ENCODE results near the gene FRS2.

Gene FRS2

GRCh38 chr12:69471667-69472385 is 1.6 kb downstream of the FRS2 start:
- Mint-ChIP-seq H3K27me3 (no peaks in the 10 kb centered on the region), H3K4me1 (ENCODE audit: low read depth in 2 of 2) (peaks cover 29 to 57% of the 10 kb centered on the region in 2 donors), H3K36me3 (ENCODE audit: insufficient read depth) (peaks cover 7% of the 10 kb centered on the region), H3K4me3 (peak overlapping the region; percentile 97), H3K27ac (peak overlapping the region; percentile 98), H3K9me3 (no peaks in the 10 kb centered on the region)
- ATAC-seq (replicated peaks) (no peak), DNase-seq (no peak)

GRCh38 chr12:69473262-69473661 is 3.1 kb downstream of the FRS2 start:
- ATAC-seq (replicated peaks), result no peak
- DNase-seq, result no peak
- H3K27ac Mint-ChIP-seq, result peak overlapping the region; percentile 2 to 23
- no peak overlapping the region for H3K4me3 Mint-ChIP-seq
- no peaks in the 10 kb centered on the region for H3K9me3 Mint-ChIP-seq
- peaks cover 7% of the 10 kb centered on the region for H3K36me3 Mint-ChIP-seq (ENCODE audit: insufficient read depth)
- no peaks in the 10 kb centered on the region for H3K27me3 Mint-ChIP-seq
- H3K4me1 Mint-ChIP-seq (ENCODE audit: low read depth in 2 of 2), result peaks cover 29 to 57% of the 10 kb centered on the region in 2 donors

GRCh38 chr12:69474456-69474855 is 4.3 kb downstream of the FRS2 start:
- H3K36me3 Mint-ChIP-seq (ENCODE audit: insufficient read depth), result peaks cover 3% of the 10 kb centered on the region
- ATAC-seq (replicated peaks) (no peak), DNase-seq (no peak)
- H3K27ac Mint-ChIP-seq, result no peak overlapping the region
- H3K4me1 Mint-ChIP-seq (ENCODE audit: low read depth in 2 of 2), result peaks cover 29 to 62% of the 10 kb centered on the region in 2 donors
- H3K27me3 Mint-ChIP-seq, result no peaks in the 10 kb centered on the region
- H3K9me3 Mint-ChIP-seq, result no peaks in the 10 kb centered on the region
- H3K4me3 Mint-ChIP-seq, result no peak overlapping the region

GRCh38 chr12:69475237-69475975 is 5.2 kb downstream of the FRS2 start:
- peak overlapping the region in 1 of 2 donors; percentile 5 for H3K4me3 Mint-ChIP-seq
- peaks cover 29 to 67% of the 10 kb centered on the region in 2 donors for H3K4me1 Mint-ChIP-seq (ENCODE audit: low read depth in 2 of 2)
- no peaks in the 10 kb centered on the region for H3K36me3 Mint-ChIP-seq (ENCODE audit: insufficient read depth)
- no peaks in the 10 kb centered on the region for H3K9me3 Mint-ChIP-seq
- no peak for DNase-seq
- ATAC-seq (replicated peaks), result no peak
- H3K27ac Mint-ChIP-seq, result peak overlapping the region in 1 of 2 donors; percentile 63
- no peaks in the 10 kb centered on the region for H3K27me3 Mint-ChIP-seq

- Mint-ChIP-seq H3K9me3 (no peaks in the 10 kb centered on the region), H3K27me3 (no peaks in the 10 kb centered on the region)
These were observed 6.3 kb downstream of the FRS2 start for GRCh38 chr12:69476276-69477017.

GRCh38 chr12:69479675-69480074 is 9.5 kb downstream of the FRS2 start:
- Mint-ChIP-seq H3K36me3 (ENCODE audit: insufficient read depth) (no peaks in the 10 kb centered on the region), H3K4me1 (ENCODE audit: low read depth in 2 of 2) (peaks cover 11 to 64% of the 10 kb centered on the region in 2 donors), H3K9me3 (no peaks in the 10 kb centered on the region), H3K27me3 (no peaks in the 10 kb centered on the region), H3K4me3 (no peak overlapping the region), H3K27ac (no peak overlapping the region)
- DNase-seq (no peak), ATAC-seq (replicated peaks) (no peak)

More at GRCh38 chr12:69476276-69477017, 6.3 kb downstream of the FRS2 start:
- DNase-seq, result no peak
- Mint-ChIP-seq H3K4me3 (no peak overlapping the region), H3K27ac (peak overlapping the region in 1 of 2 donors; percentile 12), H3K36me3 (ENCODE audit: insufficient read depth) (no peaks in the 10 kb centered on the region), H3K4me1 (ENCODE audit: low read depth in 2 of 2) (peaks cover 25 to 67% of the 10 kb centered on the region in 2 donors)
- ATAC-seq (replicated peaks), result no peak

GRCh38 chr12:69480698-69481097 is 10.5 kb downstream of the FRS2 start:
- H3K9me3 Mint-ChIP-seq, result no peaks in the 10 kb centered on the region
- peaks cover 7 to 56% of the 10 kb centered on the region in 2 donors for H3K4me1 Mint-ChIP-seq (ENCODE audit: low read depth in 2 of 2)
- no peak overlapping the region for H3K27ac Mint-ChIP-seq
- H3K27me3 Mint-ChIP-seq, result no peaks in the 10 kb centered on the region
- no peaks in the 10 kb centered on the region for H3K36me3 Mint-ChIP-seq (ENCODE audit: insufficient read depth)
- no peak overlapping the region for H3K4me3 Mint-ChIP-seq
- ATAC-seq (replicated peaks) (no peak), DNase-seq (no peak)

- no peak overlapping the region for H3K4me3 Mint-ChIP-seq
- H3K36me3 Mint-ChIP-seq (ENCODE audit: insufficient read depth), result no peaks in the 10 kb centered on the region
These were observed 10.9 kb downstream of the FRS2 start for GRCh38 chr12:69481133-69481532.

GRCh38 chr12:69483700-69484099 is 13.5 kb downstream of the FRS2 start:
- no peaks in the 10 kb centered on the region for H3K27me3 Mint-ChIP-seq

More at GRCh38 chr12:69481133-69481532, 10.9 kb downstream of the FRS2 start:
- H3K9me3 Mint-ChIP-seq, result no peaks in the 10 kb centered on the region
- DNase-seq, result no peak
- H3K27ac Mint-ChIP-seq, result no peak overlapping the region
- no peaks in the 10 kb centered on the region for H3K27me3 Mint-ChIP-seq
- no peak for ATAC-seq (replicated peaks)
- peaks cover 7 to 53% of the 10 kb centered on the region in 2 donors for H3K4me1 Mint-ChIP-seq (ENCODE audit: low read depth in 2 of 2)

GRCh38 chr12:69484428-69484827 is 14.2 kb downstream of the FRS2 start:
- H3K4me3 Mint-ChIP-seq, result no peak overlapping the region
- H3K27ac Mint-ChIP-seq, result peak overlapping the region; percentile 8 to 45

More at GRCh38 chr12:69483700-69484099, 13.5 kb downstream of the FRS2 start:
- DNase-seq, result no peak
- ATAC-seq (replicated peaks), result no peak
- Mint-ChIP-seq H3K36me3 (ENCODE audit: insufficient read depth) (no peaks in the 10 kb centered on the region), H3K27ac (no peak overlapping the region), H3K9me3 (no peaks in the 10 kb centered on the region), H3K4me3 (no peak overlapping the region), H3K4me1 (ENCODE audit: low read depth in 2 of 2) (peaks cover 16 to 63% of the 10 kb centered on the region in 2 donors)

GRCh38 chr12:69490920-69491643 is 20.9 kb downstream of the FRS2 start:
- H3K27me3 Mint-ChIP-seq, result no peaks in the 10 kb centered on the region
- H3K36me3 Mint-ChIP-seq (ENCODE audit: insufficient read depth), result peaks cover 5% of the 10 kb centered on the region
- ATAC-seq (replicated peaks) (no peak), DNase-seq (no peak)
- H3K4me3 Mint-ChIP-seq, result no peak overlapping the region
- peaks cover 17 to 37% of the 10 kb centered on the region in 2 donors for H3K4me1 Mint-ChIP-seq (ENCODE audit: low read depth in 2 of 2)
- no peak overlapping the region for H3K27ac Mint-ChIP-seq
- no peaks in the 10 kb centered on the region for H3K9me3 Mint-ChIP-seq

More at GRCh38 chr12:69484428-69484827, 14.2 kb downstream of the FRS2 start:
- H3K27me3 Mint-ChIP-seq, result no peaks in the 10 kb centered on the region
- ATAC-seq (replicated peaks) (no peak), DNase-seq (no peak)
- H3K36me3 Mint-ChIP-seq (ENCODE audit: insufficient read depth), result no peaks in the 10 kb centered on the region
- H3K9me3 Mint-ChIP-seq, result no peaks in the 10 kb centered on the region
- H3K4me1 Mint-ChIP-seq (ENCODE audit: low read depth in 2 of 2), result peaks cover 16 to 62% of the 10 kb centered on the region in 2 donors

GRCh38 chr12:69492739-69493138 is 22.6 kb downstream of the FRS2 start:
- no peaks in the 10 kb centered on the region for H3K27me3 Mint-ChIP-seq
- H3K27ac Mint-ChIP-seq, result no peak overlapping the region
- H3K4me3 Mint-ChIP-seq, result no peak overlapping the region
- DNase-seq (no peak), ATAC-seq (replicated peaks) (no peak)
- no peaks in the 10 kb centered on the region for H3K9me3 Mint-ChIP-seq
- H3K36me3 Mint-ChIP-seq (ENCODE audit: insufficient read depth), result peaks cover 5% of the 10 kb centered on the region
- peaks cover 21 to 39% of the 10 kb centered on the region in 2 donors for H3K4me1 Mint-ChIP-seq (ENCODE audit: low read depth in 2 of 2)

GRCh38 chr12:69495071-69495470 is 24.9 kb downstream of the FRS2 start:
- H3K36me3 Mint-ChIP-seq (ENCODE audit: insufficient read depth), result peaks cover 5% of the 10 kb centered on the region
- no peaks in the 10 kb centered on the region for H3K9me3 Mint-ChIP-seq
- H3K27me3 Mint-ChIP-seq, result no peaks in the 10 kb centered on the region
- no peak for DNase-seq
- no peak overlapping the region for H3K27ac Mint-ChIP-seq
- no peak overlapping the region for H3K4me3 Mint-ChIP-seq
- no peak for ATAC-seq (replicated peaks)
- H3K4me1 Mint-ChIP-seq (ENCODE audit: low read depth in 2 of 2), result peaks cover 34 to 54% of the 10 kb centered on the region in 2 donors
